Measurements from ENCODE around the gene THUMPD3.

Gene THUMPD3

GRCh38 chr3:9347081-9347480 is 15.8 kb upstream of the THUMPD3 start:
- TF ChIP-seq, protein P1, sequence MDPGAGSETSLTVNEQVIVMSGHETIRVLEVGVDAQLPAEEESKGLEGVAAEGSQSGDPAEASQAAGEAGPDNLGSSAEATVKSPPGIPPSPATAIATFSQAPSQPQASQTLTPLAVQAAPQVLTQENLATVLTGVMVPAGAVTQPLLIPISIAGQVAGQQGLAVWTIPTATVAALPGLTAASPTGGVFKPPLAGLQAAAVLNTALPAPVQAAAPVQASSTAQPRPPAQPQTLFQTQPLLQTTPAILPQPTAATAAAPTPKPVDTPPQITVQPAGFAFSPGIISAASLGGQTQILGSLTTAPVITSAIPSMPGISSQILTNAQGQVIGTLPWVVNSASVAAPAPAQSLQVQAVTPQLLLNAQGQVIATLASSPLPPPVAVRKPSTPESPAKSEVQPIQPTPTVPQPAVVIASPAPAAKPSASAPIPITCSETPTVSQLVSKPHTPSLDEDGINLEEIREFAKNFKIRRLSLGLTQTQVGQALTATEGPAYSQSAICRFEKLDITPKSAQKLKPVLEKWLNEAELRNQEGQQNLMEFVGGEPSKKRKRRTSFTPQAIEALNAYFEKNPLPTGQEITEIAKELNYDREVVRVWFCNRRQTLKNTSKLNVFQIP (CRISPR knock-in tag; IDR thresholded peaks at IDR 0.05; ENCODE audit: borderline replicate concordance, low read depth): no peak
- TF ChIP-seq OSR1 (CRISPR knock-in tag; IDR thresholded peaks at IDR 0.05) (no peak), TOX (CRISPR knock-in tag; IDR thresholded peaks at IDR 0.05; ENCODE audit: borderline replicate concordance) (no peak), CREB5 (CRISPR knock-in tag; IDR thresholded peaks at IDR 0.05; ENCODE audit: low read depth) (no peak), ZFP30 (CRISPR knock-in tag; IDR thresholded peaks at IDR 0.05) (no peak), PPARA (CRISPR knock-in tag; IDR thresholded peaks at IDR 0.05; ENCODE audit: borderline replicate concordance) (no peak), TCF4 (CRISPR knock-in tag; IDR thresholded peaks at IDR 0.05; ENCODE audit: borderline replicate concordance) (no peak), RARB (CRISPR knock-in tag; IDR thresholded peaks at IDR 0.05) (no peak), ZC3H10 (CRISPR knock-in tag; IDR thresholded peaks at IDR 0.05) (no peak)
- TF ChIP-seq, protein P2, sequence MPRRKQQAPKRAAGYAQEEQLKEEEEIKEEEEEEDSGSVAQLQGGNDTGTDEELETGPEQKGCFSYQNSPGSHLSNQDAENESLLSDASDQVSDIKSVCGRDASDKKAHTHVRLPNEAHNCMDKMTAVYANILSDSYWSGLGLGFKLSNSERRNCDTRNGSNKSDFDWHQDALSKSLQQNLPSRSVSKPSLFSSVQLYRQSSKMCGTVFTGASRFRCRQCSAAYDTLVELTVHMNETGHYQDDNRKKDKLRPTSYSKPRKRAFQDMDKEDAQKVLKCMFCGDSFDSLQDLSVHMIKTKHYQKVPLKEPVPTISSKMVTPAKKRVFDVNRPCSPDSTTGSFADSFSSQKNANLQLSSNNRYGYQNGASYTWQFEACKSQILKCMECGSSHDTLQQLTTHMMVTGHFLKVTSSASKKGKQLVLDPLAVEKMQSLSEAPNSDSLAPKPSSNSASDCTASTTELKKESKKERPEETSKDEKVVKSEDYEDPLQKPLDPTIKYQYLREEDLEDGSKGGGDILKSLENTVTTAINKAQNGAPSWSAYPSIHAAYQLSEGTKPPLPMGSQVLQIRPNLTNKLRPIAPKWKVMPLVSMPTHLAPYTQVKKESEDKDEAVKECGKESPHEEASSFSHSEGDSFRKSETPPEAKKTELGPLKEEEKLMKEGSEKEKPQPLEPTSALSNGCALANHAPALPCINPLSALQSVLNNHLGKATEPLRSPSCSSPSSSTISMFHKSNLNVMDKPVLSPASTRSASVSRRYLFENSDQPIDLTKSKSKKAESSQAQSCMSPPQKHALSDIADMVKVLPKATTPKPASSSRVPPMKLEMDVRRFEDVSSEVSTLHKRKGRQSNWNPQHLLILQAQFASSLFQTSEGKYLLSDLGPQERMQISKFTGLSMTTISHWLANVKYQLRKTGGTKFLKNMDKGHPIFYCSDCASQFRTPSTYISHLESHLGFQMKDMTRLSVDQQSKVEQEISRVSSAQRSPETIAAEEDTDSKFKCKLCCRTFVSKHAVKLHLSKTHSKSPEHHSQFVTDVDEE (CRISPR knock-in tag; IDR thresholded peaks at IDR 0.05): no peak
- TF ChIP-seq, protein P3, sequence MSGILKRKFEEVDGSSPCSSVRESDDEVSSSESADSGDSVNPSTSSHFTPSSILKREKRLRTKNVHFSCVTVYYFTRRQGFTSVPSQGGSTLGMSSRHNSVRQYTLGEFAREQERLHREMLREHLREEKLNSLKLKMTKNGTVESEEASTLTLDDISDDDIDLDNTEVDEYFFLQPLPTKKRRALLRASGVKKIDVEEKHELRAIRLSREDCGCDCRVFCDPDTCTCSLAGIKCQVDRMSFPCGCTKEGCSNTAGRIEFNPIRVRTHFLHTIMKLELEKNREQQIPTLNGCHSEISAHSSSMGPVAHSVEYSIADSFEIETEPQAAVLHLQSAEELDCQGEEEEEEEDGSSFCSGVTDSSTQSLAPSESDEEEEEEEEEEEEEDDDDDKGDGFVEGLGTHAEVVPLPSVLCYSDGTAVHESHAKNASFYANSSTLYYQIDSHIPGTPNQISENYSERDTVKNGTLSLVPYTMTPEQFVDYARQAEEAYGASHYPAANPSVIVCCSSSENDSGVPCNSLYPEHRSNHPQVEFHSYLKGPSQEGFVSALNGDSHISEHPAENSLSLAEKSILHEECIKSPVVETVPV (CRISPR knock-in tag; IDR thresholded peaks at IDR 0.05): no peak
- ATAC-seq: peak; percentile 34; the same call in 2 of the 3 replicates

- peak; percentile 62 for ATAC-seq
- TF ChIP-seq PPARA (CRISPR knock-in tag; IDR thresholded peaks at IDR 0.05; ENCODE audit: borderline replicate concordance) (no peak), ZC3H10 (CRISPR knock-in tag; IDR thresholded peaks at IDR 0.05) (no peak), ZNF565 (CRISPR knock-in tag; conservative IDR thresholded peaks at IDR 0.05; ENCODE audit: low read depth) (no peak), PATZ1 (CRISPR knock-in tag; IDR thresholded peaks at IDR 0.05; ENCODE audit: borderline replicate concordance) (no peak)
These were observed 15.0 kb upstream of the THUMPD3 start for GRCh38 chr3:9347887-9348286.

DNA sequence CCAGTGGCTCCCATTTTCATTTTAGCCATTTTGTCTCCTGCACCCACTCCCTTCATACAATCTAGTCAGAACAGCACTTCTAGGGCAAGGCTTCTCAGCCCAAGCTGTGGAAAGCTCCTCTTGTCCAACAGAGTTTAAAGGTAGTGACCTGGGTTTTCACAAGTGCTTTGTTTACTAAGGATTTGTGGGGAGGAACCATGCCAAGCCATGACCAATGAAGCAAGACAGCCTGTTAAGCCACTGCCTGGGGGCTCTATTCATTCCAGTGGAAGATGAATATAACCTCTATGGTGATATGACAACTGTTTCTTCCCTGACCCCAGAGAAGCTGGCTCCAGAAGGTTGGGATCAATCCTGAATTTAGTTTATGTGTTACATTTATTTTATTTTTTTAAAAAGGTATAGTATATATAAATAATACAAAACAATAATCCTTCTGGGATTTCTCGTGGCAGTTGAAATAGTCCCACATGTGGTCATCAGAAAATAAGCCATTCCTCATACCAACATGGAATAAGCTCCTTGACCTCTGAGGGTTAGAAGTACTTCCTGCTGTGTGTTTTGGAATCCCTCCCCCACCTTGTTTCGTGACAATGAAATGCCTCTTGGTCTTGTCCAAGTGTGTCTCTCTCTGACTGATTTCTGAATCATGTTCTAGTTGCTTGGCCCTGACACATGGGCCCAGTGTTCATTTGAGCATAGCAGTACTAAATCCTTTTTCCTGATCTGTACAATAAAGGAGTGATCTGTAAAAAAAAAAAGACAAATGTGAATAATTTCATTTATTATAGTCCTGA is 13.3 kb upstream of the THUMPD3 start:
- no peak for ATAC-seq
- no peak for TF ChIP-seq ZNF8 (CRISPR knock-in tag; IDR thresholded peaks at IDR 0.05)
- TF ChIP-seq, protein P1 (CRISPR knock-in tag; IDR thresholded peaks at IDR 0.05; ENCODE audit: borderline replicate concordance, low read depth): no peak
- no peak for TF ChIP-seq GLIS3 (CRISPR knock-in tag; IDR thresholded peaks at IDR 0.05)
- no peak for TF ChIP-seq CREB5 (CRISPR knock-in tag; IDR thresholded peaks at IDR 0.05; ENCODE audit: low read depth)
- TF ChIP-seq SNAI2 (CRISPR knock-in tag; IDR thresholded peaks at IDR 0.05): no peak
- TF ChIP-seq ZNF70 (CRISPR knock-in tag; IDR thresholded peaks at IDR 0.05): no peak
- no peak for TF ChIP-seq OSR1 (CRISPR knock-in tag; IDR thresholded peaks at IDR 0.05)
- no peak for TF ChIP-seq ZC3H10 (CRISPR knock-in tag; IDR thresholded peaks at IDR 0.05)
- TF ChIP-seq, protein P3 (CRISPR knock-in tag; IDR thresholded peaks at IDR 0.05): no peak
